Neural crest cell (in vitro differentiated cells): ENCODE measurements around the gene CLN3. TPM values are rescaled to one million over a fixed set of nuclear protein-coding genes. Genes with fewer than 3 reads are reported as not detected.
"Not testable (repeated sequence)": the region's sequence is repeated elsewhere in the genome, so short reads cannot be mapped to it uniquely, and the experiment has no call there.

Source experiments
- DNase-seq: peaks from one replicate; pipeline ENCODE4 v3.0.0; 2021; ENCODE audit warnings: low read depth, mixed read lengths, low spot score
- H3K27ac Mint-ChIP-seq: one replicate; pipeline ENCODE4 v1.8.0; 2021; ENCODE audit warnings: mild to moderate bottlenecking, mixed read lengths; ENCODE audit not compliant: unreplicated experiment
- H3K27me3 Mint-ChIP-seq: 2 replicates; pipeline ENCODE4 v1.8.0; 2021; ENCODE audit warnings: low read depth, mild to moderate bottlenecking, mixed read lengths
- H3K36me3 Mint-ChIP-seq: 2 replicates; pipeline ENCODE4 v1.8.0; 2021; ENCODE audit warnings: low read depth, mild to moderate bottlenecking, mixed read lengths
- H3K4me1 Mint-ChIP-seq: 2 replicates; pipeline ENCODE4 v1.8.0; 2021; ENCODE audit warnings: mixed read lengths
- H3K4me3 Mint-ChIP-seq: one replicate; pipeline ENCODE4 v1.8.0; 2021; ENCODE audit warnings: mild to moderate bottlenecking, mixed read lengths
- H3K9me3 Mint-ChIP-seq: 2 replicates; pipeline ENCODE4 v1.8.0; 2021; ENCODE audit warnings: mixed read lengths
- CTCF ChIP-seq: fragments of 200-600 bp; sonication (generic); conservative IDR thresholded peaks from 2 replicates; pipeline ENCODE4 v1.5.0; 2021; ENCODE audit warnings: antibody characterized with exemption, mild to moderate bottlenecking
- total RNA-seq: library from RNA; stranded (reverse); gene quantifications from 2 replicates; pipeline ENCODE4 v1.2.1, GENCODE V29; 2021

CLN3 gene
- total RNA-seq, 1 donor from 2014 or later: 34.6 TPM

- DNase-seq: no peak
- no peak overlapping the region for H3K4me3 Mint-ChIP-seq
- no peak overlapping the region for H3K27ac Mint-ChIP-seq
- H3K9me3 Mint-ChIP-seq: no peaks in the 10 kb centered on the region
- peaks cover 3% of the 10 kb centered on the region for H3K4me1 Mint-ChIP-seq
- H3K27me3 Mint-ChIP-seq: no peaks in the 10 kb centered on the region
- TF ChIP-seq CTCF: no peak
- peaks cover 3% of the 10 kb centered on the region for H3K36me3 Mint-ChIP-seq
These were observed 5.6 kb downstream of the CLN3 start for GRCh38 chr16:28486266-28486665.

GRCh38 chr16:28483361-28483760 lies 8.5 kb downstream of the CLN3 start:
- H3K27me3 Mint-ChIP-seq, H3K9me3 Mint-ChIP-seq, H3K36me3 Mint-ChIP-seq, H3K4me3 Mint-ChIP-seq, H3K27ac Mint-ChIP-seq, H3K4me1 Mint-ChIP-seq, DNase-seq: not testable (repeated sequence)

GRCh38 chr16:28482026-28482425 lies 9.8 kb downstream of the CLN3 start:
- Mint-ChIP-seq H3K4me1 (no peaks in the 10 kb centered on the region), H3K27me3 (no peaks in the 10 kb centered on the region), H3K4me3 (no peak overlapping the region)

GRCh38 chr16:28478506-28479180 lies 13.2 kb downstream of the CLN3 start:
- Mint-ChIP-seq H3K27me3 (no peaks in the 10 kb centered on the region), H3K36me3 (no peaks in the 10 kb centered on the region), H3K27ac (no peak overlapping the region), H3K4me1 (no peaks in the 10 kb centered on the region), H3K4me3 (no peak overlapping the region), H3K9me3 (no peaks in the 10 kb centered on the region)
- DNase-seq: no peak
- no peak for TF ChIP-seq CTCF

More at GRCh38 chr16:28482026-28482425, 9.8 kb downstream of the CLN3 start:
- Mint-ChIP-seq H3K27ac (no peak overlapping the region), H3K36me3 (peaks cover under 1% of the 10 kb centered on the region), H3K9me3 (no peaks in the 10 kb centered on the region)
- TF ChIP-seq CTCF: no peak
- no peak for DNase-seq

- Mint-ChIP-seq H3K4me3 (no peak overlapping the region), H3K27me3 (no peaks in the 10 kb centered on the region), H3K9me3 (no peaks in the 10 kb centered on the region), H3K36me3 (no peaks in the 10 kb centered on the region), H3K27ac (no peak overlapping the region), H3K4me1 (no peaks in the 10 kb centered on the region)
- DNase-seq: no peak
- no peak for TF ChIP-seq CTCF
These were observed 14.5 kb downstream of the CLN3 start for GRCh38 chr16:28477311-28477920.

GRCh38 chr16:28475221-28475620 lies 16.7 kb downstream of the CLN3 start:
- Mint-ChIP-seq H3K36me3 (peaks cover 3% of the 10 kb centered on the region), H3K4me3 (no peak overlapping the region), H3K9me3 (no peaks in the 10 kb centered on the region), H3K27ac (no peak overlapping the region), H3K4me1 (no peaks in the 10 kb centered on the region), H3K27me3 (no peaks in the 10 kb centered on the region)
- DNase-seq: no peak
- no peak for TF ChIP-seq CTCF
